Stimulated activated CD8-positive, alpha-beta memory T cell treated with anti-CD3 and anti-CD28 coated beads, Interleukin-7, amount 100 ng/mL, for 48 hours (primary cell): ENCODE data around the gene MAST4.

Experiments
- DNase-seq, 2 donors: peaks; one replicate each; pipeline ENCODE4 v3.0.0-alpha.2; 2020; ENCODE audit warnings: low read depth in 1 of 2; ENCODE audit errors: extremely low read depth in 1 of 2

Gene MAST4

GRCh38 chr5:66603164-66603563, 7.0 kb downstream of the MAST4 start:
- DNase-seq = no peak

DNA sequence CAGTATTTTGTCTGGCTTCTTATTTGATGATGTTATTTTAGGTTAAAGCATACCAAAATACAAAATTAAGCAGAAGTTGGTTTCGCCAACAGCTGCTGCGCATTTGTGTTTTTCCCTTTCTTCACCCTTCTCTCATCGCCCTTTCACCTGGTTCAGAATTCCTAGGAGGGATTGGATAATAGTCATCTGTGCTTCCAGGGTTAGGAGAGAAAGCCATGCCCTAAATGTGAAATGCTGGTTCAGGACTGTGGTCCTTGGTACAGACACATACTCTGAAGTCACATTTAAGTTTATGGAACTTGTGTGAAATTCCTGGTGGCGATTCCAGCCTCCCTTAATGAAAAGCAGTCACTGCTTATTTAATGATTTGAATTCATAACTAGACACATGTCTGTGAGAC, 7.7 kb downstream of the MAST4 start:
- no peak for DNase-seq

DNA sequence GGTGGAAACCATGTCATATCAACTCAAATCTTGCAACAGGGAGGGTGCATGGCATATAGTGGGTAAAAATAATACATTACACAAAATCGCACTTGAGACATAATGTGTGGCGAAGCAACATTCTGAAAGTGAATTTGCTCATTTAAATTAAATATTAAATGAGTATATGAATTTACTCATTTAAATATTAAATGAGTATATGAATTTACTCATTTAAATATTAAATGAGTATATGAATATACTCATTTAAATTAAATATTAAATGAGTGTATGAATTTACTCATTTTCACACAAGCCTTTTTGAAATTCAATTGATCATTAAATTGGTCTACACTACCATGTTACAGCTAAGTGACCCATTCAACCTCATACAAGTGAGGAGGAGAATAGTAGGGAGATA, 10.5 kb downstream of the MAST4 start:
- no peak for DNase-seq

GRCh38 chr5:66608501-66608900, 12.3 kb downstream of the MAST4 start:
- DNase-seq = no peak

DNA sequence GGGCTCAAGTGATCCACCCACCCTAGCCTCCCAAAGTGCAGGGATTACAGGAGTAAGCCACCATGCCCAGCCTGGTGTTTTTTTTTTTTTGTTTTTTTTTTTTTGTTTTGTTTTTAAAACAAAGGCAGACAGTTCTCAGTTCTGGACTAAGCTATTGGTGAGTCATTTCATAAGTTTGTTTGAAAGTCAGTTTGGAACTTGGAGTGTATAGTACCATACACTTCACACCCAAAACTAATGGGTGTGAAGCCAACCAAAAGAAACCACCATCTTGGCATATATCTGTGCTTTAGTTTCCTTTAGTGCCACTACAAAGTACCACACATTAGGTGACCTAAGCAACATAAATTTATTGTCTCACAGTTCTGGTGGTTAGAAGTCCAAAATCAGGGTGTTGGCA, 13.4 kb downstream of the MAST4 start:
- no peak for DNase-seq

DNA sequence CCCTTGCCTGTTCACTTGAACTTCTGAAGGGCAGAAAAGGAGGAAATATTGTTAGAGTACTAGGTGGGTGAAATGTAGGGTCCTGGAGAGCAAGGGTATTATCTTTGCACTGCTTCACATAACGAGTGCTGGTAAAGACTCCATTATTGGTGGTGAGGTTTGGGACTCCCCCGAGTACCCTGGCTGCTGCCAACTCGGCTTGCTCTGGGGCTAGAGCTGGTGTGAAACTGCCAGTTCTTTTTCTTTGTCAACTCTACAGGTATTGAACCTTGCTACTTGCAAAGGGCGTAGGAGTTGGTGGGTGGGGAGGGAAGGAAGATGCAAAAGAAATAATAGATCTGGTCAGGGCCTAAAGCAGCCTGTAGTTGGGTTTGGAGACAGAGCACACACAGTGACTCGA, 16.0 kb downstream of the MAST4 start:
- no peak for DNase-seq

DNA sequence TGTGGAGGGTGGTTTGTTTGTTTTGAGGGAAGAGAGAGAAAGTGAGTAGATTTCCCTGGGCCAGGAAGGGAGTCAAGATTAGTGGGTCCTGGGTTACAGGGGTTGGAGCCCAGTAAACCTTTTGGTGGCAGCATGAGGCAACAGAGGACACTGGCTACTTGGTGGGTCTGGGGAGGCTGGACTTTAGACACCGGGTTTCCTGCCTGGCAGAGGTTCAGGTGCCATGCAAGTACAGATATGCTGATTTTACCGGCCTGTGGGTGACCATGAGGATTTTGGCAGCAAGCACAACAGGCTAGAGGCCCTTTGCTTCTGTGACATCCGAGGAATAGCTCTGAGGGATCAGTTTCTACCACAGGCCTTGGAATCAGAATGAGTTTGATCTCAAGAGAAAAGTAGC, 18.9 kb downstream of the MAST4 start:
- no peak for DNase-seq

DNA sequence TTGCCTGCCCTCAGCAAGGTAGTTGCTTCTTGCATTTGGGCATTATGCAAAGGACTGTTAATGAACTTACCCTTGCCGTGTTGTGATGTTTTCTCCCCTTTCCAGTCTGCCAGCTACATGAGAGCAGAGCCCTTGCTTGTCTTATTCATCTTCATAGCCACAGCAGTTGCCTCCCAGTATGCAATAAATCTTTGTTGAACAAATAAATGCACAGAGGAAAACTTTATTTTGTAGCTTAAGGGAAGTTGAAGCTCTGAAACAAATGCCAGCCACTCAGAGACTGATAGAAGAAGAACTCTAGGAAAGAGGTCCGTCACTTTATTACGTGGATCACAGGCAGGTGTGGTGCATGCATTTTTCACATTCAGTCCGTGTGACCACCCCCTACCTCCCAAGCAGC, 19.7 kb downstream of the MAST4 start:
- DNase-seq = no peak

- DNase-seq = no peak
Observed at GRCh38 chr5:66616520-66617225, 20.5 kb downstream of the MAST4 start.

- no peak for DNase-seq
Observed at GRCh38 chr5:66617226-66617861, 21.2 kb downstream of the MAST4 start.

GRCh38 chr5:66617991-66618768, 22.0 kb downstream of the MAST4 start:
- DNase-seq = no peak

DNA sequence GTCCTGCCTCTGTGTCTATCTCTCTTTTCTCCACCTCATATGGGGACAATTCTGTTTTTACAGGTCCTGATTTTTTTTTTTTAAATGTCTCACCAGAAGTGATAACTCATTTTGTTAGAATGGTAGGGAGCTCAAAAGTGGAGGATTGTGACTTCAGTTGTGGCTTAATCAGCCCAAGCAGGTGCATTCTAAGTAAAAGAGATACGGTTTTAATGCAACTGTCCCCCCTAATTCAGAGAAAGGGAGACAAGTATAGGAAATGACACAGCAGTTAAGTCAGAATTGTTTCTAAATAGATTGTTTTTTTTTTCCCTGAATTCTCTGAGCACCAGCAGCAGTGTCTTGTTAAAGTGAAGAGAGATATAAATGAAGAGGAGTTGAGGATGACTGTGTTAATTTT, 24.5 kb downstream of the MAST4 start:
- DNase-seq = no peak

DNA sequence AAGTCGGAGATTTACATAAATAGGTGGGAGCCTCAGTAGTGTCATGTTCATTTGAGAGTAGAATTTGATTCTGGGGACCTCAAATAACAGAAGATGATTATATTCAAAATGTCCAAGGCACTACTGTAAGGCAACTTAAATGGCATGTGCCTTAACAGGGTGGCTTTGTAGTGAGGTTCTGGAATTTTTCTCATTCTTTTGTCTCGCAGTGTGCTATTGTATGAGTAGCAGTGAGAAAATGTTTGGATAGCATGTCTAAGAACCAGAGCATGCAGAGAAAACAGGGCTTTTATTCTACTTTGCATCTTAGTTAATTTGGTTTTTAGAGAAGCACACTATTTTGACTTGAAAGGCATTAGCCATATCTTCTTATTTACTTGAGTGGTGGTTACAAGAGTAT, 25.0 kb downstream of the MAST4 start:
- DNase-seq = no peak

DNA sequence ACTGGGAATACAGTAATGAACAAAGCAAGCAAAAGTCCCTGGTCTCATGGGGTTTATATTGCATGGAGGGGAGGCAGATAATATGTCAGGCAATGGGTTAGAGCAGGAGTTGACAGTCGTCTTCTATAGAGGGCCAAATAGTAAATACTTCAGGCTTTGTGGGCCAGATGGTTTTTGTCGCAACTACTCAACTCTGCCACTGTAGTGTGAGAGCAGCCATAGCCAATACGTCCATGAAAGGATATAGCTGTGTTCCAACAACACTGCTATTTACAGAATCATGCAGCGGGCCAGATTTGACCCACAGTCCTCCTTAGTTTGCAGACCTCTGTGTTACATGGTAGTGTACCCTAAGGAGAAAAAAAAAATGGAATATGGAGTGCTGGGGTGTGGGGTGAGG, 25.5 kb downstream of the MAST4 start:
- DNase-seq = no peak

- DNase-seq = no peak
Observed at GRCh38 chr5:66628561-66628960, 32.4 kb downstream of the MAST4 start.

GRCh38 chr5:66629446-66629845, 33.3 kb downstream of the MAST4 start:
- DNase-seq = no peak

DNA sequence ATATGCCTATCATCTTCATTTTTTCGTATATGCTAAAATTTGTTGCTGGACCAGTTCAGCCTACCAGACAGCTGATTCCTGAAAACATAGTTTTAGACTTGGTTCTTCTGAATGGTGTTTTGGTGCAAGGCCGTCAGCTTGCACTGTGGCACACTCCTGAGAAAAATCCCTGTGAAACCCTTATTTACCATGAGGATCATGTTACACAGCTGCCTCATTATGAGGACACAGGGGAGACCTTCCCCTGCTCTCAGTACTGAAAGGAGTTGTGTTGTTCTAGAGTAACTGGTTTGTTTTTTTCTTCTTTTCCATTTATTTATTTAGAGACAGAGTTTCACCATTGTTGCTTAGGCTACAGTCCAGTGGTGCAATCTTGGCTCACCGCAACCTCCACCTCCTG, 37.6 kb downstream of the MAST4 start:
- DNase-seq = no peak

GRCh38 chr5:66634601-66635000, 38.4 kb downstream of the MAST4 start:
- DNase-seq = no peak

DNA sequence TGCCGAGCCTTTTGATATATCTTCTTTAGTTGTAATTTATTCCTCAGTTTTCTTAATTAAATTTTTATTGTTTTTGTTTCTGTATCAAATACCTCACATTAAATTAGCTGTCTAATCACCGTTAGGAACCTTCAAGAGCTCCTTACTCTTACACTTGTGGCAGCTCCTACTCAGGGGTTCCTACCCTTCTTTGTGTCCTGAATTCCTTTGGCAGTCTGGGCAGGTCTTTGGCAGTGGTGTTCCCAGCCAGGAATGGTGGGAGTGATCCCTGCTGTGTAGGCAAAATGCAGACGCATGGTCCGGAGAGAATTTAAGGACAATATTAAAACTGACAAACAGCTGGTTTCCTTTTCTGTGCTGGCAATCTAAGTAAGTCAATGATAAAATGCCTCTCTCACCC, 41.8 kb downstream of the MAST4 start:
- DNase-seq = no peak

- no peak for DNase-seq
Observed at GRCh38 chr5:66639037-66639436, 42.8 kb downstream of the MAST4 start.

DNA sequence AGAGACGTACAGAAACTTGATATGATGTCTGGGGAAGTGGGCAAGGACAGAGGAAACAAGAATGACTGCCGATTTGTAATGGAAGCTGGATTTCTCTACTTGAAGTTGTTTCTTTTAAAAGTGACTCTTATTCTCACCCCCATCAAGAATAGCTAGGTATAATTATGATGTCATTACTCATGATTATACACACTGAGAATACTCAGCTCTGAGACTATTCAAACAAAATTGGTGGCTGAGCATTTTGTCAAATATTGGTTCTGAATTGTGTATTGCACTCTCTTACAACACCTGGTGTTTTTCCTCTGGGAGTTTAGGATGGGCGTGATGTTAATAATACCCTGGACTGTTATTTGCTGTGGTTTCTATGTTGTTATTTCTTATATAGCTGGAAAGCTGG, 46.3 kb downstream of the MAST4 start:
- no peak for DNase-seq

DNA sequence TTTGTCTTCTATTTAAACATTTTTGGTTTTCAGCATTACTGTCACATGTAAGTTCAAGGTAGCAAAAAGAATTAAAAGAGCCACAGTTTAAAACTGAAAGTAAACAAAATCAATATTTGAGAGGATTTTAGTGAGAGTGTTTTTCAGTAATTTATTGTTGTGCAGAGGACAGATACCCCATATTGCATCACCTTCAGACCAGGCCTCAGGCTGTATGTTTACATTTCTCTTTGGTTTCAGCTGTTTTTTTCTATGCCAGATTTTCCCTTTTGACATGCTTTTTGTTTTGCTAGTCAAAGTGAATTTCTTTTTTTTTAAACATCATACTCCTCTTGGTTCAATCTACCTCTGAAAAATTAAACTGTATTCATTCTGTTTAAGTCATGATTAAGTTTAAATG, 47.2 kb downstream of the MAST4 start:
- DNase-seq = no peak
